ENCODE results near the gene ATP1A3.

DNA sequence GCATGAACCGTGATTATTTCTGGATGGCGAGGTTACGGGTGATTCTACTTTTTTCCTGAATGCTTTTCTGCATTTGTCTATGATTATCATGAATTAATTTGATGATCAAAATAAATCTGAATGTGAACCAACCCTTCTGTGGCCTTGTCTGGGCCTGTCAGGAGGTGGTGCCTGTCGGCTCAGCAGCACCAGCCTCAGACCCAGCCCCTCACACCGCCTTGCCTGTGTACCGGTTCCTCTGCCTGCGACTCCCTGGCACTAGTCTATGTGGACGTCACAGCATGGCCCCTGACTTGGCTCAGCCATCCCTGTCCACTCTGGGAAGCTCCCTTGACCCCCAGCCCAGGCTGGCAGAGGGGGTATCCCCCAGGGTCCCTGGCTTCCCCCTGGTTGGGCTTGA lies 19.4 kb downstream of the ATP1A3 start:
- no peak for TF ChIP-seq SUZ12 (IDR thresholded peaks at IDR 0.05; ENCODE audit: extremely low read depth, insufficient read depth, insufficient read length)
- no peak for TF ChIP-seq YY1 (IDR thresholded peaks at IDR 0.05; ENCODE audit: insufficient read depth, insufficient read length)
